H1 (cell line): ENCODE data around the gene ECE2. TPM values are rescaled to one million over a fixed set of nuclear protein-coding genes. Genes with fewer than 3 reads are reported as not detected.

Experiments
- CTCF ChIA-PET: fragments of 300-600 bp; sonication (Branson Sonifier 250); formaldehyde crosslinking; loops from one replicate; lab custom pipeline; 2021; ENCODE audit not compliant: partially characterized antibody; lab: Charles Lee
- POLR2A ChIA-PET: fragments of 300-600 bp; sonication (Branson Sonifier 250); formaldehyde crosslinking; loops from one replicate; lab custom pipeline; 2021; ENCODE audit warnings: inconsistent platforms; ENCODE audit not compliant: partially characterized antibody; lab: Charles Lee
- DNase-seq, 2 experiments: peaks; one replicate each; pipeline versions ENCODE4 v3.0.0 to v3.0.0-alpha.2; 2010 to 2022; ENCODE audit warnings: low spot score in 2 of 2, low read depth in 1 of 2, mixed read lengths in 1 of 2
- FAIRE-seq: peaks from 2 replicates; lab custom pipeline; 2011; peaks lifted over from hg19 to GRCh38; lab: Jason Lieb, UNC
- H2AFZ ChIP-seq: 2 replicates; pipeline ENCODE4 v1.8.1; 2012; ENCODE audit warnings: low read length, inconsistent platforms
- H2AK5ac ChIP-seq: 2 replicates; pipeline ENCODE4 v1.6.1; 2013; ENCODE audit warnings: low read depth, low read length
- H2BK120ac ChIP-seq: replicated peaks from 2 replicates; pipeline ENCODE3; 2013; ENCODE audit warnings: low read depth, low read length, inconsistent platforms
- H2BK12ac ChIP-seq: 2 replicates; pipeline ENCODE4 v1.6.1; 2013; ENCODE audit warnings: low read depth, low read length
- H2BK15ac ChIP-seq: 2 replicates; pipeline ENCODE4 v1.6.1; 2013; ENCODE audit warnings: low read length
- H2BK20ac ChIP-seq: 2 replicates; pipeline ENCODE4 v1.6.1; 2013; ENCODE audit warnings: low read length
- H2BK5ac ChIP-seq: 2 replicates; pipeline ENCODE4 v1.6.1; 2013; ENCODE audit warnings: low read depth, low read length
- H3K14ac ChIP-seq: 2 replicates; pipeline ENCODE4 v1.6.1; 2013; ENCODE audit warnings: inconsistent platforms; ENCODE audit not compliant: insufficient read length
- H3K18ac ChIP-seq: 2 replicates; pipeline ENCODE4 v1.6.1; 2013; ENCODE audit warnings: low read length; ENCODE audit errors: extremely low read depth
- H3K23ac ChIP-seq: 2 replicates; pipeline ENCODE4 v1.6.1; 2013; ENCODE audit warnings: inconsistent platforms; ENCODE audit not compliant: insufficient read length
- H3K23me2 ChIP-seq: 2 replicates; pipeline ENCODE4 v1.6.1; 2013; ENCODE audit warnings: low read depth, low read length
- H3K27ac ChIP-seq: 2 replicates; pipeline ENCODE4 v1.6.1; 2011; ENCODE audit warnings: low read depth, low read length, inconsistent platforms
- H3K27me3 ChIP-seq, 4 experiments: replicated peaks in 1 of 4; 1 replicate in 1 of 4; 2 replicates in 3 of 4; pipeline versions ENCODE4 v1.6.1 to v1.8.1; 2011 to 2013; ENCODE audit warnings: low read length in 3 of 4, mild to moderate bottlenecking in 3 of 4, inconsistent platforms in 2 of 4, mixed read lengths in 2 of 4, moderate library complexity in 1 of 4; ENCODE audit not compliant: control insufficient read depth in 3 of 4, insufficient read depth in 3 of 4; ENCODE audit errors: extremely low read depth in 1 of 4
- H3K36me3 ChIP-seq, 4 experiments: 2 replicates each; pipeline versions ENCODE4 v1.6.1 to v1.8.1; 2011 to 2013; ENCODE audit warnings: mild to moderate bottlenecking in 4 of 4, low read length in 3 of 4, moderate library complexity in 2 of 4, control low read depth in 1 of 4, inconsistent platforms in 1 of 4; ENCODE audit not compliant: insufficient read depth in 4 of 4, control insufficient read depth in 2 of 4
- H3K4ac ChIP-seq: replicated peaks from 2 replicates; pipeline ENCODE3; 2013; ENCODE audit warnings: low read length, low read depth, mixed read lengths, inconsistent platforms; ENCODE audit not compliant: insufficient read length
- H3K4me1 ChIP-seq, 4 experiments: replicated peaks in 1 of 4; 1 replicate in 1 of 4; 2 replicates in 3 of 4; pipeline versions ENCODE4 v1.6.1 to v1.8.1; 2011 to 2013; ENCODE audit warnings: low read length in 3 of 4, inconsistent platforms in 2 of 4, mixed read lengths in 1 of 4; ENCODE audit not compliant: insufficient read depth in 4 of 4, control insufficient read depth in 3 of 4
- H3K4me2 ChIP-seq, 2 experiments: 2 replicates each; pipeline versions ENCODE4 v1.6.1 to v1.8.1; 2011 to 2013; ENCODE audit warnings: low read depth in 2 of 2, low read length in 2 of 2, control low read depth in 1 of 2, inconsistent platforms in 1 of 2, mild to moderate bottlenecking in 1 of 2; ENCODE audit not compliant: insufficient read depth in 1 of 2
- H3K4me3 ChIP-seq, 4 experiments: fragments of 200-600, 300-600 bp in 1 of 4; sonication (generic), shearing (Covaris generic), sonication (Bioruptor Twin) in 1 of 4; 2 replicates each; pipeline versions ENCODE4 v1.5.1 to v1.8.1; 2011 to 2016; ENCODE audit warnings: low read length in 4 of 4, low read depth in 3 of 4, control low read depth in 2 of 4, inconsistent platforms in 2 of 4, mild to moderate bottlenecking in 2 of 4, mixed read lengths in 1 of 4, moderate library complexity in 1 of 4; ENCODE audit not compliant: insufficient read depth in 2 of 4; ENCODE audit errors: extremely low read depth in 1 of 4
- H3K56ac ChIP-seq: replicated peaks from 2 replicates; pipeline ENCODE3; 2013; ENCODE audit warnings: low read depth, mild to moderate bottlenecking, mixed read lengths, low read length, inconsistent platforms; ENCODE audit not compliant: insufficient read length
- H3K79me1 ChIP-seq: 2 replicates; pipeline ENCODE4 v1.6.1; 2013; ENCODE audit warnings: low read depth, low read length, control low read depth
- H3K79me2 ChIP-seq, 2 experiments: 2 replicates each; pipeline versions ENCODE4 v1.6.1 to v1.8.1; 2012 to 2013; ENCODE audit warnings: low read length in 2 of 2, mild to moderate bottlenecking in 2 of 2, inconsistent platforms in 1 of 2; ENCODE audit not compliant: insufficient read depth in 2 of 2, control insufficient read depth in 1 of 2
- H3K9ac ChIP-seq, 4 experiments: replicated peaks in 1 of 4; 1 replicate in 1 of 4; 2 replicates in 3 of 4; pipeline versions ENCODE4 v1.6.1 to v1.8.1; 2011 to 2013; ENCODE audit warnings: low read depth in 3 of 4, low read length in 3 of 4, control low read depth in 2 of 4, mild to moderate bottlenecking in 2 of 4, moderate library complexity in 2 of 4, inconsistent platforms in 1 of 4; ENCODE audit errors: extremely low read depth in 1 of 4
- H3K9me3 ChIP-seq, 2 experiments: 2 replicates each; pipeline versions ENCODE4 v1.6.1 to v1.8.1; 2012 to 2013; ENCODE audit warnings: mild to moderate bottlenecking in 2 of 2, moderate library complexity in 2 of 2, control low read depth in 1 of 2, inconsistent platforms in 1 of 2, low read depth in 1 of 2, low read length in 1 of 2, mixed read lengths in 1 of 2; ENCODE audit not compliant: insufficient read depth in 2 of 2
- H4K20me1 ChIP-seq, 2 experiments: replicated peaks in 1 of 2; 2 replicates each; pipeline versions ENCODE3 to v1.8.1; 2011 to 2013; ENCODE audit warnings: inconsistent platforms in 2 of 2, low read length in 2 of 2, mild to moderate bottlenecking in 1 of 2; ENCODE audit not compliant: insufficient read depth in 2 of 2, control insufficient read depth in 1 of 2
- H4K5ac ChIP-seq: 2 replicates; pipeline ENCODE4 v1.6.1; 2013; ENCODE audit warnings: low read length, low read depth, mixed read lengths, inconsistent platforms; ENCODE audit not compliant: insufficient read length
- H4K8ac ChIP-seq: 2 replicates; pipeline ENCODE4 v1.8.0; 2013; ENCODE audit warnings: mild to moderate bottlenecking, moderate library complexity, low read length, inconsistent platforms; ENCODE audit not compliant: insufficient read depth; ENCODE audit errors: extremely low read depth
- H4K91ac ChIP-seq: replicated peaks from 2 replicates; pipeline ENCODE3; 2013; ENCODE audit warnings: low read length, mixed read lengths, inconsistent platforms; ENCODE audit not compliant: insufficient read length
- WGBS, 2 experiments: shearing (Covaris generic) in 1 of 2; methylation state at CpG; one replicate each; pipeline versions ENCODE4 v1.1.6 to v1.1.7; 2013 to 2015; ENCODE audit warnings: low lambda C conversion rate in 2 of 2, mixed read lengths in 2 of 2, inconsistent platforms in 1 of 2, low coverage in 1 of 2, missing lambda C conversion rate in 1 of 2; ENCODE audit not compliant: insufficient replicate concordance in 2 of 2, insufficient coverage in 1 of 2, insufficient read length in 1 of 2; ENCODE audit errors: extremely low coverage in 1 of 2, missing lambda C conversion rate in 1 of 2; 5-methylcytosine and 5-hydroxymethylcytosine counted together
- polyA plus RNA-seq, 7 experiments: library from polyadenylated mRNA; depleted of rRNA in 3 of 7; stranded (reverse) in 5 of 7; unstranded in 2 of 7; fragments of >200 nt in 5 of 7; fragments of 200-250 nt in 2 of 7; gene quantifications; 1 replicate in 5 of 7; 2 replicates in 1 of 7; 4 replicates in 1 of 7; pipeline versions ENCODE4 v1.2.1 to v1.2.3, GENCODE V29; 2011 to 2013; ENCODE audit warnings: missing spikeins in 2 of 7, mixed read lengths in 2 of 7
- total RNA-seq: library from RNA; stranded (reverse); fragmentation: NEBNext Ultra II Directional; extraction: Animal tissue kit (Norgen Biotek cat#: 25700); gene quantifications from 2 replicates; pipeline ENCODE4 v1.2.1, GENCODE V29; 2021

ECE2 gene
- total and polyA plus RNA-seq, 2 of the 8 experiments (the other 6 are each of a cell fraction or from before 2014, with no cell fraction given): 0.44 to 0.86 TPM

DNA sequence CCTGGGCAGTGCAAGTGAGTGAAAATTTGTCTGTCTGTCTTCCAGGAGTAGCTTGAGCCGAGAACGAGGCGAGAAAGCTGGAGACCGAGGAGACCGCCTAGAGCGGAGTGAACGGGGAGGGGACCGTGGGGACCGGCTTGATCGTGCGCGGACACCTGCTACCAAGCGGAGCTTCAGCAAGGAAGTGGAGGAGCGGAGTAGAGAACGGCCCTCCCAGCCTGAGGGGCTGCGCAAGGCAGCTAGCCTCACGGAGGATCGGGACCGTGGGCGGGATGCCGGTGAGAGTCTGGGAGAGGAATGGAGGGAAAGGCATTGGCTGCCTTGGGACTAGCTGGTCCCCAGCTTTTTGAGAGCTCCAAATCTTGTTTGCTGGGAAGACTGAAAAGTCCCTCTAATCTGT lies 51.3 kb downstream of the ECE2 start:
- Histone ChIP-seq H2BK12ac (no peak overlapping the region), H2AFZ (no peak overlapping the region), H3K79me2 (peaks cover 0 to 4% of the 10 kb centered on the region in 2 experiments; a peak in 1 of 4 replicates), H3K18ac (no peak overlapping the region), H4K91ac (no peak overlapping the region), H3K4me1 (no peaks in the 10 kb centered on the region), H4K5ac (no peak overlapping the region), H3K23ac (no peak overlapping the region), H3K9me3 (no peaks in the 10 kb centered on the region), H4K20me1 (peaks cover 12 to 20% of the 10 kb centered on the region in 2 experiments), H2BK15ac (no peak overlapping the region), H3K27me3 (no peaks in the 10 kb centered on the region), H3K14ac (no peak overlapping the region), H3K36me3 (peaks cover 74 to 99% (median 92%) of the 10 kb centered on the region in 4 experiments), H3K79me1 (peaks cover 5% of the 10 kb centered on the region), H3K4ac (no peak overlapping the region), H3K23me2 (no peaks in the 10 kb centered on the region), H3K9ac (no peak overlapping the region), H2BK5ac (no peak overlapping the region), H3K4me2 (no peak overlapping the region), H2BK20ac (no peak overlapping the region), H2BK120ac (no peak overlapping the region), H3K4me3 (no peak overlapping the region), H2AK5ac (no peak overlapping the region), H3K56ac (no peak overlapping the region), H3K27ac (no peak overlapping the region), H4K8ac (no peak overlapping the region; the same call in 1 of the 2 replicates)
- 98% methylated on average over 11 of the region's 21 CpGs; no CpG with 5 or more reads in 1 of the 2 experiments for WGBS, 2 experiments
- no peak for DNase-seq
- no peak for FAIRE-seq
- CTCF ChIA-PET: interaction anchor here (0.5 to 1.6 kb wide), 5 partner anchors 18 to 1037 kb away, joined by 3 to 10 read pairs (median 3); no protein-coding TSS in a partner anchor
- POLR2A ChIA-PET: interaction anchor here (0.7 to 9.8 kb wide), 14 partner anchors 8 to 129 kb away, joined by 3 to 148 read pairs (median 5); partner anchors contain the start of genes CAMK2N2 and EIF4G1
